ENCODE measurements around the gene ABCC10. TPM values are rescaled to one million over a fixed set of nuclear protein-coding genes. Genes with fewer than 3 reads are reported as not detected.

ABCC10 gene
- total RNA-seq, 4 donors from 2014 or later, result 0.59 to 35.5 (median 10.7) TPM

DNA sequence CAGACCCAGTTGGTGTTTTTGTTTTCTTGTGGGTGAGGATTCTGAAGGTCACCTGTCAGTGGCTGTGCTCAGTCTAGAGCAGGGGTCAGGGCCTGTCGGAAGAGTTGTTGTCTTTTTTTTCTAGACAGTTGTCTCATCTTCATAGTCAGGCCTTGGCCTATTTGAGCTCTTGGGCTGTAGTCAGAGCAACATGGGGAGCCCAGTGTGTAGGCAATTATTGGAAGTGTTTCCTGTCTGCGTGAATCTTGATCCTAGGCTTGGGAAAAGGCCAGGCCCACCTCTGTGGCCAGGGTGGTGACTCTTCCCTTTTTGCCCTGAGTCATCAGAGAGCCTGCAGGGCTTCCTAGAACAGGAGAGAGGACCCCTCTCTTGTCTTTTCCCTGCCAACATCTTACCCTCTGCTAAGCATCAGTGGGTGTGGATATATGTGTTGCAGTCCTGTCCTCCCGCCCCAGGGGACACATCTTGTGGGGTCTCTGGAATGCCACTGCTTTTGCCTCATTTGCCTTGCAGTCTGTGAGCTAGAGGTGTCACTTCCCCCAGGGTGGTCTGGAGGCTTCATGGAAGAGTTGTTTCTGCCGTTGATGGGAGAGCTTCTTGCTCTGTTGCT lies 61.4 kb downstream of the ABCC10 start:
- H3K36me3 ChIP-seq, result no peaks in the 10 kb centered on the region

DNA sequence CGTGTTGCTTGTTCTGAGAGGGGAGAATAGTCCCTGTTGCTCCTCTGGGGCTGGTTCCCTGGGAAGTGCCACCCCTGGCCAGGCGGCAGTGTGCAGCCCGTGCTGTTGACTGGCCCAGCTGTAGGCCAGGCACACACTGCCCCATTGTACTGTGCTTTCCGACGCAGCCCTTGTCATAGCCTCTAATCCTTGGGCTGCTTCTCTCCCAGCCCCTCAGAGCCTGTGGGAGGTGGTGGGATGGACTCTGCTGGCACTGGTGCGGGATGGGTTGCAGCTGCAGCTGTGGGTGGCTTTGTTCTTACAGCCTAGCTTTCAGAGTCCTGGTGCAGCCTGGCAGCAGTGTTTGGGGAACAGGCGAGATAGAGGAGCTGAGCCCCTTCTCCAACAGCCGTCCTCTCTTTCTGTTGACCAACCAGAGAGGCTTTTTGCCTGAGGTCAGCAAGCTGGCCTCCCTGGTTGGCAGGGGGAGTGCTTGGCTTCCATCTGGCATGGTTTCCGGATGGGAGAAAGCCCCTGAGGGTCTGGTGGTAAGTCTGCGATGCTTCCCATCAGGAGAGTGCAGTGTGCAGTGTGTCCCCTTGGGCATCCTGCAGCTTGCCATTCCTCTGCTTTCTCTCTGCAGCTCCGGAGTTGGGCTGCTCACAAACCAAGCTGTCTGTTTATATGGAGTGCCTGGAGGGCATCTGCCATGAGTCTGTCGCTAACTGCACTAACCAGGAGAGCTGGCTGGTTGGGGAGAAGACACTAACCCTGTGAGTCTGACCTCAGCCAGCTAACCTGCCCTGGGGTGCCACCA lies 62.1 kb downstream of the ABCC10 start:
- intact Hi-C loops (cut with DNase I; ENCODE audit: low total_unique reads), result loop anchor here (10.0 kb wide), 1 partner anchor 125 kb away; the partner anchor contains the start of gene ZNF318
- H3K27me3 ChIP-seq, result no peaks in the 10 kb centered on the region
- H3K36me3 ChIP-seq, result no peaks in the 10 kb centered on the region
- no peak for DNase-seq
- H3K27ac ChIP-seq, result no peak overlapping the region
- TF ChIP-seq, protein P1, sequence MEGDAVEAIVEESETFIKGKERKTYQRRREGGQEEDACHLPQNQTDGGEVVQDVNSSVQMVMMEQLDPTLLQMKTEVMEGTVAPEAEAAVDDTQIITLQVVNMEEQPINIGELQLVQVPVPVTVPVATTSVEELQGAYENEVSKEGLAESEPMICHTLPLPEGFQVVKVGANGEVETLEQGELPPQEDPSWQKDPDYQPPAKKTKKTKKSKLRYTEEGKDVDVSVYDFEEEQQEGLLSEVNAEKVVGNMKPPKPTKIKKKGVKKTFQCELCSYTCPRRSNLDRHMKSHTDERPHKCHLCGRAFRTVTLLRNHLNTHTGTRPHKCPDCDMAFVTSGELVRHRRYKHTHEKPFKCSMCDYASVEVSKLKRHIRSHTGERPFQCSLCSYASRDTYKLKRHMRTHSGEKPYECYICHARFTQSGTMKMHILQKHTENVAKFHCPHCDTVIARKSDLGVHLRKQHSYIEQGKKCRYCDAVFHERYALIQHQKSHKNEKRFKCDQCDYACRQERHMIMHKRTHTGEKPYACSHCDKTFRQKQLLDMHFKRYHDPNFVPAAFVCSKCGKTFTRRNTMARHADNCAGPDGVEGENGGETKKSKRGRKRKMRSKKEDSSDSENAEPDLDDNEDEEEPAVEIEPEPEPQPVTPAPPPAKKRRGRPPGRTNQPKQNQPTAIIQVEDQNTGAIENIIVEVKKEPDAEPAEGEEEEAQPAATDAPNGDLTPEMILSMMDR (IDR thresholded peaks at IDR 0.05), result no peak
- TF ChIP-seq POLR2A (IDR thresholded peaks at IDR 0.05), result no peak
- no peak overlapping the region for H3K4me3 ChIP-seq
- no peaks in the 10 kb centered on the region for H3K9me3 ChIP-seq
- peaks cover 0 to 13% of the 10 kb centered on the region in 2 donors for H3K4me1 ChIP-seq

More for the DNA sequence above, 61.4 kb downstream of the ABCC10 start:
- intact Hi-C loops (cut with DNase I; ENCODE audit: low total_unique reads), result no loop called here
- DNase-seq, result no peak
- Histone ChIP-seq H3K27ac (no peak overlapping the region), H3K27me3 (no peaks in the 10 kb centered on the region), H3K4me3 (no peak overlapping the region), H3K4me1 (peaks cover 0 to 13% of the 10 kb centered on the region in 2 donors), H3K9me3 (no peaks in the 10 kb centered on the region)
- TF ChIP-seq POLR2A (IDR thresholded peaks at IDR 0.05), result no peak
- TF ChIP-seq, protein P1 (IDR thresholded peaks at IDR 0.05), result no peak

DNA sequence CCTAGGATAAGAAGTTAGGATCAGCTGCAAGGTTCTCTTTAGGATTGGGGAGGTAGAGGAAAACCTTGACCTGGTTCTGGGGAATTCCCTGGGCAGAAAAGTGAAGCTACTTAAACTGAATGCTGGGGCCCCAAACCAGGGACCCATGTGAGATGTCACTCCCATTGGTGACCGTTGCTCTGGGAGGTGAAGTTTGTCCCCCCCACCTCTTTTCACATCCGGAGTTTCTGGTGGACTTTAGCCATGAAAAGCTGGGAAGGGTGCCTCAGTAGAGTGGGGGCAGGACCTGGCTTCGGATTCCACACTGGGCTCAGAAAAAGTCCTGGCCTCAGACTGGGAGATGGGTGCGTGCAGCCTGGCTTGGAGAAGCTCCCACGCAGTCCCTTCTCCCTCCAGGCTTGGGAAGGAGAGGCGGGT lies 63.2 kb downstream of the ABCC10 start:
- H3K36me3 ChIP-seq, result no peaks in the 10 kb centered on the region
- H3K4me1 ChIP-seq, result peaks cover 0 to 21% of the 10 kb centered on the region in 2 donors
- H3K4me3 ChIP-seq, result no peak overlapping the region
- DNase-seq, result no peak
- no peaks in the 10 kb centered on the region for H3K9me3 ChIP-seq
- H3K27me3 ChIP-seq, result no peaks in the 10 kb centered on the region
- no peak overlapping the region for H3K27ac ChIP-seq
- intact Hi-C loops (cut with DNase I; ENCODE audit: low total_unique reads), result loop anchor here (10.0 kb wide), 1 partner anchor 126 kb away; the partner anchor contains the start of gene ZNF318
- no peak for TF ChIP-seq POLR2A (IDR thresholded peaks at IDR 0.05)
- TF ChIP-seq, protein P1 (IDR thresholded peaks at IDR 0.05), result no peak

DNA sequence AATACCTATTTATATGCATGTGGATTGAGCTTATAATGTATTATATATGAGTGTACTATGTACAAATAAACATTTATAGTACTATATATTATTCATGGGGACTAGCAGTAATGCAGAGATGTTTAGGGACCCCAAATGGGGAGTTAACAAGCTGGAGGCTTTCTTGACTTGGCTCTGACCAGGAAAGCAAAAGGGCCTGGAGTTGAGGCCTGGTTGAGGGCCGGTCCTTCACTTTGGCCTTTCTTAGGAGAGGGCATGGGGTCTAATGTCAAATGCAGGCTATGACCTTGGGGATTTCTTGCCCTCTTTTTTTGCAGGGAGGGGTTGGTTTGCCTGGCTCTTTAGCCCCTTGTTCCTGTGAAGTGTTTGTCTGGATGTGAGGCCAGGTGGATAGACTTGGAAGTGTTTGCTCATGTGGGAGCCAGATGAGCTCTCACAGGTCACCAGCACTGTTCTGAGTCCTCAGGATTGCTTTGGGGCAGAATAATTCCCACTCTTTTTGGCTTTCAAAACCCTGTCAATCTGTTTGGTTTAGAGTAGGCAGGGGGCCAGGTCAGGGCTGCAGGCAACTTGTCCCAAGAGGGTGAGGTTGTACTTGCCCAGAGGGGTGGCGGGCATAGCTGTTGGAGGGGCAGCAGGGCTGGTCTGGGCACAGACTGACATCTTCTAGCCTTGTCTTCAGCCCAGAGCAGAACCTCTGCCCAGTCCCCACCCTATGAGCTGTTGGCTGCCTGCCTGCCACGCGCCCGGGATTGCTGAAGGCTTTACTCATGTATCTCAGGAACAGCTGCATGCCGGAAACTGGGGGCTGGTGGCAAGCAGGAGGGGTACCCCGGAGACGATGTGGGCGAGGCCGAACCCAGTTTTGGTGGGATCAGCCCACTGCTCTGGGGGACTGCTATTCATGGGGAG lies 64.7 kb downstream of the ABCC10 start:
- Histone ChIP-seq H3K9me3 (no peaks in the 10 kb centered on the region), H3K27me3 (no peaks in the 10 kb centered on the region), H3K36me3 (no peaks in the 10 kb centered on the region), H3K4me3 (no peak overlapping the region), H3K4me1 (peaks cover 0 to 21% of the 10 kb centered on the region in 2 donors), H3K27ac (peak overlapping the region in 1 of 2 donors; percentile 8)
- TF ChIP-seq, protein P1 (IDR thresholded peaks at IDR 0.05), result no peak
- TF ChIP-seq POLR2A (IDR thresholded peaks at IDR 0.05), result no peak
- intact Hi-C loops (cut with DNase I; ENCODE audit: low total_unique reads), result loop anchor here (10.0 kb wide), 1 partner anchor 127 kb away; the partner anchor contains the start of gene ZNF318
- peak; percentile 72 to 76 for DNase-seq
